Kasumi-1 (cell line): Measurements from ENCODE around the gene STRA8.

Experiments
- DNase-seq, 2 experiments: peaks; one replicate each; lab custom pipeline; 2025; lab: John Stamatoyannopoulos, UW

STRA8 gene, protein sequence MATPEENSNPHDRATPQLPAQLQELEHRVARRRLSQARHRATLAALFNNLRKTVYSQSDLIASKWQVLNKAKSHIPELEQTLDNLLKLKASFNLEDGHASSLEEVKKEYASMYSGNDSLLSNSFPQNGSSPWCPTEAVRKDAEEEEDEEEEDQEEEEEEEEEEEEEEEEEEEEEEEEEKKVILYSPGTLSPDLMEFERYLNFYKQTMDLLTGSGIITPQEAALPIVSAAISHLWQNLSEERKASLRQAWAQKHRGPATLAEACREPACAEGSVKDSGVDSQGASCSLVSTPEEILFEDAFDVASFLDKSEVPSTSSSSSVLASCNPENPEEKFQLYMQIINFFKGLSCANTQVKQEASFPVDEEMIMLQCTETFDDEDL

DNA sequence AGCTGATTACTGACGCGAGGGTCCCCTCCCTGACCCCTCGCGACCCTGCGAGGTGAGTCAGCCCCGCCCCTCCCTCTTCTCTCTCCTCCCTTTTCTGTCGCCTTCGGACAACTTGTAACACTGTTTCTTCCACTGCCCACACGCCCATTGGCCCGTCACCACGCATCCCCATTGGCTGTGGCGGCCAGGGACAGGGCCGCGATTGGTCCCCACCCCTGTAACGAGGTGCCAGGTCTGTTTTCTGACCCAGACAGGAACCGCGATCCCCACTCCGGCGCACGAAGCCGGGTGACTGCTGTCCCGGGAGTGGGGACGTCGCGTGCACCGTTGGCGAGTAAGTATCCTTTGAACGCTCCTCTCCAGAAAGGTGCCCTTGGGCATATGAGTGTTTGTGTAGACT lies at the start of gene STRA8:
Gene STRA8, plus strand, starts transcription at position 269 of the 400 bp plus-strand sequence. CDS start 6,687 bp downstream, outside the sequence.
- DNase-seq: no peak

GRCh38 chr7:135184254-135184841 lies 49.3 kb upstream of the STRA8 start:
- DNase-seq: no peak

DNA sequence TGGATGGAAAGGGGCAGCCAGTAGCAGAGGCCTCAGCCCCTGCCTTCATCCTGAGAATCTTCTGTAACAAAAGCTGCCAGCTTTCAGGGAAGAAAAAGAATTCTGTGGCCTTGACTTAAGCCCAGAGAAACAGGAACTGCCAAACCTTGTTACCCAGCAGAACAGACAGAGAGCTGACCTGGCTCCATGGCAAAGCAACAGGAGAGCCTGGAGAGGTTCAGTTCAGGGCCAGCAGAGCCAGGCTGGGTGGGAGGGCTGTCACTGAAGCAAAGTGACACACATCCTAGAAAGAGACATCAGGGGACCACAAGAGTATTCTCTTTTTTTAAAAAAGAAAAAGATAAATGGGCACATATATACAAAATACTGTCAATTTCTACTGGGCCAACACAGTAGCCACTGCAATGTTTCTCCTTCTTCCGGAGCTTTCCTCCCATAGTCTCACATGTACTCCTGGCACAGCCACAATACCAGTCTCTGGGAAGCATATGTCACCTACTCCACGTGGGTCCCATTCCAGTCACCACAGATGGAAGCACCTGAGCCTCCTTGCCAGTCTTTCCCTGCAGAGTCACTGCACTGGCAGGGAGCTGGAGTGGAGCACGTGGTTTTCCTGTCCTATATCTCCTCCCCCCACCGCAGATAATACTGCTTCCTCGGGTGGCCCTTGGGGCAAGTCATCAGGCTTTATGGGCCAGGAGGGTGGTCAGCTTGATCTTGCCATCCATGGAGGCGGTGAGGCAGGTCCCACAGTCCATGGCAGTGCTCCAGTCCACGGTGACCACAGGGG lies 48.0 kb upstream of the STRA8 start:
- no peak for DNase-seq

- DNase-seq: no peak
These were observed 47.4 kb upstream of the STRA8 start for GRCh38 chr7:135186261-135186540.

DNA sequence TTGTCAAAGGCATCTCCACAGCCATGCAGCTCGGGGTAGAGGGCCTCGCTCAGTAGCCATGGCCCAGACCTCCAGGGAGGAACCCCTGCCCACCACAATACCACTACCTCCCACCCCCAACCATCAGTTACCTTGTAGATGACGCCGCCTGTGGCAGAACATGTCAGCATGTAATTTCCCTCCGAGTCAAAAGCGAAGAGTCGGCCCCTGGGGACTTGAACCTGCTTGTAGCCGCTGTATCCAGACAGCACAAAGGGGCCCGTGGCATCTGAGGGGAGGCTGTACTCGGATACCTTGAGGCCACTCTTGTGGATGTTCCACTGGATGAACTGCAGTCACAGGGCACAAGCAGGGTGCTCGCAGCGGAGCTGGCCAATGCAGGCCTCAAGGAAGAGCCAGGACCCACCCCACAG lies 46.8 kb upstream of the STRA8 start:
- no peak for DNase-seq

GRCh38 chr7:135188298-135188984 lies 45.2 kb upstream of the STRA8 start:
- no peak for DNase-seq

DNA sequence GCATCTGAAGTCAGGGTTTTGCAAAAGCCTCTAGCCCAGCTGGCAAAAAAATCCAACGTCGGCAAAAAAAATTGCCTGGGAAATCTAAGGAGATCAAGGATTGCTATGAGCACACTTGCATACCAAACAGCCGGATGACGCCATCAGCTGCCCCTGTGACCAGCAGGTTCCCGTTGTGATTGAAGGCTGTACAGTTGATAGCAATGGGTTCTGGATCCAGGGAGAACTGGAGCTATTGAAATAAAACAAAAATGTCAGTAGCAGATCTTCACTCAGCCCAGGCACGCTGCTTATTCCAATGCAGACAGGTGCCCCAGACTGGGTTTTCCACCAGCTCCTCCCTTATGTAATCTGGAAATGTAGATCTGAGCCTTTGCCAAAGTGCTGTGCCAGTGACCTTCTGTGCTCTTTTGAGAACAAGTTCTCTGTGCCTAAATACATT lies 44.4 kb upstream of the STRA8 start:
- DNase-seq: no peak

DNA sequence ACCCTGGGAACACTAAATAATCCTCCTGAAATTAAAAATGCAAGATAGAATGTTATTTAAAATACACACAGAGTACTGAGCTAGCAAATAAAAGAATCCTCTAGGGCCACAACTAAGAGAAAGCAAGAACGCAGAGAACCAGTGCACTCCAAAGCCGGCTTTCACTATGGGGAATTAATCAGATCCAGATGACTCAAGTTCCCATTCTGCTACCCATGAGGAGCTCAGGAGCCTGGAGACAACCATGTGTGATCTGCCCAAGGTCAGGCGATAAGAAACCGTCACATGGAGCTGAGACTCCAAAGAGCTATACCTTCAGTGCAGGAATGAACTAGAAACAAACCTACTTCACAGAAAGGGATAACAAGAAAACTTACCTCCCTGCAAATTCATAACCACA lies 43.7 kb upstream of the STRA8 start:
- DNase-seq: no peak

- no peak for DNase-seq
These were observed 42.9 kb upstream of the STRA8 start for GRCh38 chr7:135190703-135191102.

GRCh38 chr7:135192914-135193536 lies 40.6 kb upstream of the STRA8 start:
- no peak for DNase-seq

DNA sequence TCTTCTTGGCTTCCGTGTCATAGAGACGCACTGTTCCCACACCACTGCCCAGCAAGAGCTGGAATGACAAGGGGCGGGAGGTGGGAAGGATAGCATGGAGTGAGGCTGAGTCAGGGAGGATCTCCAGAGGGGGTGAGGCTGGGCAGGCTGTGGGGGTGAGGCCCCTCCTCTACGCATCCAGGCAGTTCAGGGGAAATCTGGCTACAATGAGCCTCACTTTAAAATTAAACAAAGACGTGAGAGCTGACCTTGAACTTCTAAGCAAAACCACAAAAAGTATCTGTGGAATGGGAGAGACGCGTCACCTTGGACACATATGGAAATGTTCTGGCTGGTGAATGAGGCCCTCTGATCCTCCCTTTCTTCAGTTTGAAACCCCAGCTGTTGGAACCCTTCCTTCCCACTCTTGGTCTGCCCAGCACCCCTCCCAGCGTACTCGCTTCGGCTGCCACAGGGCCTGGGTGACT lies 40.0 kb upstream of the STRA8 start:
- DNase-seq: no peak

GRCh38 chr7:135194494-135195095 lies 39.0 kb upstream of the STRA8 start:
- no peak for DNase-seq

GRCh38 chr7:135195156-135195555 lies 38.5 kb upstream of the STRA8 start:
- no peak for DNase-seq

DNA sequence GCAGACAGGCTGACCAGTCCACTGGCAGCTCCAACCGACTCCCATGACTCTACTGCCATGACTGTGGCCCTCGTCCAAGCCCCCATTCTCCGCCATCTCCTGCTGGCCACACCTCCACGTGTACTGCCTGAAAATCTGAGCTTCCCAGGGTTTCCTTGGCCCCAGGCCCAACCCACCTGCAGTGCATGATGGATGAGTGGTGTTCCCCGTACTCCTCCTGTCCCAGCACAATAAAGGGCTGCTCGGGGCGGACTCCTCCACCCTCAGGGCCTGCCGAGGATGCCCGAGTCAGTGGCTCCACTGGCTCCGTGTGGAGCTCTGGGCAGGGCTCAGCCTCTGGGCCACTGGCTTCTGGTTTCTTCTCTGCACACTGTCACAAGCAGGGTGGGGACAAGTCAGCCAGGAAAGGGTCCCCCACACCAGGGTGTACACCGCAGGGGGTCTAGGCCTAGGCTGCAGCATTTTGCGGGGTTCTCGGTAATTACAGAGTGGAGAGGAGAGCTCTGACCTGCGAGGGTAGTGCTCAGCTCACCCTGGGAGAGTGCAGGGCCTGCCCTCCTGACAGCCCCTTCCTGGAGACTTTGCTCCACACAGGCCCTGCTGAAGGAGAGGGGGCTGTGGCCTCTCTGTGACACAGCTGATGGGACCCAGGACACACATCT lies 37.5 kb upstream of the STRA8 start:
- no peak for DNase-seq

- DNase-seq: no peak
These were observed 36.3 kb upstream of the STRA8 start for GRCh38 chr7:135197343-135197742.

- DNase-seq: no peak
These were observed 35.6 kb upstream of the STRA8 start for GRCh38 chr7:135197906-135198655.

GRCh38 chr7:135199439-135199838 lies 34.2 kb upstream of the STRA8 start:
- DNase-seq: no peak

- DNase-seq: no peak
These were observed 32.8 kb upstream of the STRA8 start for GRCh38 chr7:135200821-135201331.

DNA sequence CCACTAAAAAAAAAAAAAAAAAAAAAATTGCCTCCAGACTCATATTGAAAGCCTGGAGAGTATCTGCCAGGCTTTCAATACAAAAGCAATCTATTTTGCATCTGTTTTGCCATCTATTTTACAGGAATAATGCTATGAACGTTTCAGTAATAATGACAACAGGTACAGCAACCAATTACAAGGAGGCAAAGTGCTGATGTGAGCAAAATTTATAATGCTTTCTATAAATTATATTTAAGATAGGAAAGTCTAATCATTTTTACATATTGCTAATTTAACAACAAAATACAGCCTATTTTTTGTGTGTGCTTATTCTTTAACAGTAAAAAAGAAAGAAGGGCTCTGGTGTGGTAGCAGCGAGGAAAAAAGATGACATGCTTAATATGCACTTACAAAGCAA lies 32.3 kb upstream of the STRA8 start:
- DNase-seq: no peak

GRCh38 chr7:135204341-135204749 lies 29.3 kb upstream of the STRA8 start:
- DNase-seq: no peak
